Ishikawa (cell line): ENCODE results near the gene KRT84.

Experiments used
- CEBPB ChIP-seq: IDR thresholded peaks from 2 replicates; pipeline ENCODE4 v1.6.1; 2012
- CREB1 ChIP-seq: IDR thresholded peaks from 2 replicates; pipeline ENCODE4 v1.6.1; 2012; ENCODE audit warnings: low read depth
- EGR1 ChIP-seq: IDR thresholded peaks from 2 replicates; pipeline ENCODE4 v1.6.1; 2012
- EP300 ChIP-seq: IDR thresholded peaks from 2 replicates; pipeline ENCODE4 v1.6.1; 2012; ENCODE audit warnings: borderline replicate concordance
- FOXM1 ChIP-seq: IDR thresholded peaks from 2 replicates; pipeline ENCODE4 v1.6.1; 2012; ENCODE audit warnings: low read depth, borderline replicate concordance
- RAD21 ChIP-seq: IDR thresholded peaks from 2 replicates; pipeline ENCODE4 v1.6.1; 2012; ENCODE audit warnings: low read depth
- TAF1 ChIP-seq: IDR thresholded peaks from 2 replicates; pipeline ENCODE4 v1.6.1; 2012; ENCODE audit warnings: low read depth, mild to moderate bottlenecking
- TCF12 ChIP-seq: IDR thresholded peaks from 2 replicates; pipeline ENCODE4 v1.6.1; 2012; ENCODE audit warnings: low read depth
- TEAD4 ChIP-seq: IDR thresholded peaks from 2 replicates; pipeline ENCODE4 v1.6.1; 2012
- YY1 ChIP-seq: IDR thresholded peaks from 2 replicates; pipeline ENCODE4 v1.6.1; 2012; ENCODE audit warnings: low read depth
- ZBTB7A ChIP-seq: IDR thresholded peaks from 2 replicates; pipeline ENCODE4 v1.6.1; 2012; ENCODE audit warnings: low read depth
- TF ChIP-seq, protein P1 (sequence below): IDR thresholded peaks from 2 replicates; pipeline ENCODE4 v1.6.1; 2012
- TF ChIP-seq, protein P2 (sequence below): IDR thresholded peaks from 2 replicates; pipeline ENCODE4 v1.6.1; 2012; ENCODE audit warnings: low read depth, mild to moderate bottlenecking
- TF ChIP-seq, protein P3 (sequence below): IDR thresholded peaks from 2 replicates; pipeline ENCODE4 v1.6.1; 2012

KRT84 gene

DNA sequence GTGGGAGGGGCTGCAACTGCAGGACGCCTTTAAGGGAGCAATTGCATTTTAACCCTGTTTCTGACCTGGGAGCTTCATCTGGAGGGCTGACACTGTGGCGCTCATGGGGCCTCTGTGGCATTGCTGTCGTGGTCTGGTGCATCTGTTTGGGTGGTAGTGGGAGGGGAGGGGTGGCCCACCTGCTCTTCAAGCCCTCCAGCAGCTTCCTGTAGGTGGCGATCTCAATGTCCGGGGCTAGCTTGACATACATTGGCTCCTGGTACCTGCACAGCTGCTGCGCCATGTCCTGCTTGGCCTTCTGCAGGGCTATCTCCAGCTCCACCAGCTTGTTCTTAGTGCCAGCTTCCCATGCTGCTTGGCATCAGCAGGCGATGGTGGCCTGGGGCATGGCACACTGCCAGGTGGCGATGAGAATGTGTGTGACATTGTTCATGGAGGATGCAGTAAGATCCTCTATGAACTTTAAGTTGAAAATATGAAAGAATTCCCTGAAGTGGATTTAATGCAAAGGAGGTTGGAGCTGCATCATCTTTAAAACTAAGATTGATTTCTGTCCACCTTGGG lies 28.4 kb upstream of the KRT84 start:
- TF ChIP-seq CREB1 (no peak), ZBTB7A (0 out of 2 replicates have a peak, but pooled peaks have one; percentile 24)

DNA sequence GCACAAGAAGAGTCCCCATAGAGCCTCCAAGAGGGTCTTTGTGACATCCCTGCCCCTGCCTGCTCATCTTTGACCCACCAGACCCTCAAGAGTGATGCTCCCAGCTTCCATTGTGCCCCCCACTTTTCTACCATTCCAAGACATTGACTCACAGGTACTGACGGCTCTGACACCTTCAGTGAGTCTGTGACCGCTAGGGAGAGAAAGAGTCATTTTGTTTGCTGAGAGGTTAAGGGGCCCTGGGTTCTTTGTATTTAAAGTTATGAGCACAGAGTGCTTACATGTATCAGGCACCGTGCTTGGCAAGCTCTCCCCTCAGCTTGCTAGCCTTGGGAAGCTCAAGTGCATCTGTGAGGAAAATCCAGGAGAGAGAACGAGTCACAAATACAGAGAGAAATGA lies 27.8 kb upstream of the KRT84 start:
- TF ChIP-seq EGR1 (no peak), FOXM1 (no peak), TEAD4 (no peak), TCF12 (no peak), EP300 (no peak), TAF1 (no peak), CEBPB (no peak), CREB1 (no peak)
- TF ChIP-seq, protein P1, sequence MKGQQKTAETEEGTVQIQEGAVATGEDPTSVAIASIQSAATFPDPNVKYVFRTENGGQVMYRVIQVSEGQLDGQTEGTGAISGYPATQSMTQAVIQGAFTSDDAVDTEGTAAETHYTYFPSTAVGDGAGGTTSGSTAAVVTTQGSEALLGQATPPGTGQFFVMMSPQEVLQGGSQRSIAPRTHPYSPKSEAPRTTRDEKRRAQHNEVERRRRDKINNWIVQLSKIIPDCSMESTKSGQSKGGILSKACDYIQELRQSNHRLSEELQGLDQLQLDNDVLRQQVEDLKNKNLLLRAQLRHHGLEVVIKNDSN, result no peak
- TF ChIP-seq, protein P2, sequence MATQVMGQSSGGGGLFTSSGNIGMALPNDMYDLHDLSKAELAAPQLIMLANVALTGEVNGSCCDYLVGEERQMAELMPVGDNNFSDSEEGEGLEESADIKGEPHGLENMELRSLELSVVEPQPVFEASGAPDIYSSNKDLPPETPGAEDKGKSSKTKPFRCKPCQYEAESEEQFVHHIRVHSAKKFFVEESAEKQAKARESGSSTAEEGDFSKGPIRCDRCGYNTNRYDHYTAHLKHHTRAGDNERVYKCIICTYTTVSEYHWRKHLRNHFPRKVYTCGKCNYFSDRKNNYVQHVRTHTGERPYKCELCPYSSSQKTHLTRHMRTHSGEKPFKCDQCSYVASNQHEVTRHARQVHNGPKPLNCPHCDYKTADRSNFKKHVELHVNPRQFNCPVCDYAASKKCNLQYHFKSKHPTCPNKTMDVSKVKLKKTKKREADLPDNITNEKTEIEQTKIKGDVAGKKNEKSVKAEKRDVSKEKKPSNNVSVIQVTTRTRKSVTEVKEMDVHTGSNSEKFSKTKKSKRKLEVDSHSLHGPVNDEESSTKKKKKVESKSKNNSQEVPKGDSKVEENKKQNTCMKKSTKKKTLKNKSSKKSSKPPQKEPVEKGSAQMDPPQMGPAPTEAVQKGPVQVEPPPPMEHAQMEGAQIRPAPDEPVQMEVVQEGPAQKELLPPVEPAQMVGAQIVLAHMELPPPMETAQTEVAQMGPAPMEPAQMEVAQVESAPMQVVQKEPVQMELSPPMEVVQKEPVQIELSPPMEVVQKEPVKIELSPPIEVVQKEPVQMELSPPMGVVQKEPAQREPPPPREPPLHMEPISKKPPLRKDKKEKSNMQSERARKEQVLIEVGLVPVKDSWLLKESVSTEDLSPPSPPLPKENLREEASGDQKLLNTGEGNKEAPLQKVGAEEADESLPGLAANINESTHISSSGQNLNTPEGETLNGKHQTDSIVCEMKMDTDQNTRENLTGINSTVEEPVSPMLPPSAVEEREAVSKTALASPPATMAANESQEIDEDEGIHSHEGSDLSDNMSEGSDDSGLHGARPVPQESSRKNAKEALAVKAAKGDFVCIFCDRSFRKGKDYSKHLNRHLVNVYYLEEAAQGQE, result no peak
- TF ChIP-seq, protein P3, sequence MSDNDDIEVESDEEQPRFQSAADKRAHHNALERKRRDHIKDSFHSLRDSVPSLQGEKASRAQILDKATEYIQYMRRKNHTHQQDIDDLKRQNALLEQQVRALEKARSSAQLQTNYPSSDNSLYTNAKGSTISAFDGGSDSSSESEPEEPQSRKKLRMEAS, result no peak

DNA sequence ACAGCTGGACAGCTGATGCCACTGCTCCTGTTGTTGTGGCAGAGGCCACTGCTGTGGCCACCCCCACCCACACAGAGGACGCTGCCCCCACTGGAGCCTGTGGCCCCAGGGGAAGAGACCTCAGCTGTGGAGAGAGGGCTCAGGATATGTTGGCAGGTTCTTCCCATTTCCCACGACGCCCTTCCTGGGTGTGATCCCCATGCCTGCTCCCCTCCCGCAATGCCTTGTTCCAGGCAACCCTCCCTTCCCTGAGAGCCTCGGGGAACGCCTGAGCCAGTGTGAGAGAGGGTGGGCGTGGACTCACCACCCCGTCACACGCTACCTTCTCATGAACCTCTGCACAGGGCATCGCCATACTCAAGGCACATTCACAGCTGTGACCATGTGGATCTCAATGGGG lies 26.4 kb upstream of the KRT84 start:
- TF ChIP-seq, protein P1, result no peak
- no peak for TF ChIP-seq ZBTB7A

DNA sequence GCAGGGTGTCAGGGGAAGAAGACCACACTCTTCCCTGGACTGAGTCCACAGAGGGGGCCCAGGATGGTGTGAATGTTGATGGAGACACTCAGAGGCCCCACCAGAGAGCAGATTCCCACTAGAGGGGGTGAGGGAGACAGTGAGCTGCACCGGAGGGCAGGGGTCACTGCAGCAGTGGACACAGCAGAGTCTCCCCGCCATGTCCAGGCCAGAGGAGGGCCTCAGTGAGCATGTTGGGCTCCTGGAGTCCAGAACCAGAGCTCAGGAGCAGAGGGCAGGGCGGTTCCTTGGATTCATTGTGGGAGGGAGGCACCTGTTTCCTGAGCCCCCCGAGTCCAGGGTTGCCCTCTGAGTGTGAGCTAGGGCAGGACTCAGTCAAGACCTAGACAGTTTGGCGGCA lies 22.5 kb upstream of the KRT84 start:
- TF ChIP-seq YY1 (no peak), CEBPB (no peak), ZBTB7A (no peak), CREB1 (no peak), TAF1 (no peak), EGR1 (no peak), EP300 (no peak)
- TF ChIP-seq, protein P3, result no peak
- TF ChIP-seq, protein P2, result no peak

DNA sequence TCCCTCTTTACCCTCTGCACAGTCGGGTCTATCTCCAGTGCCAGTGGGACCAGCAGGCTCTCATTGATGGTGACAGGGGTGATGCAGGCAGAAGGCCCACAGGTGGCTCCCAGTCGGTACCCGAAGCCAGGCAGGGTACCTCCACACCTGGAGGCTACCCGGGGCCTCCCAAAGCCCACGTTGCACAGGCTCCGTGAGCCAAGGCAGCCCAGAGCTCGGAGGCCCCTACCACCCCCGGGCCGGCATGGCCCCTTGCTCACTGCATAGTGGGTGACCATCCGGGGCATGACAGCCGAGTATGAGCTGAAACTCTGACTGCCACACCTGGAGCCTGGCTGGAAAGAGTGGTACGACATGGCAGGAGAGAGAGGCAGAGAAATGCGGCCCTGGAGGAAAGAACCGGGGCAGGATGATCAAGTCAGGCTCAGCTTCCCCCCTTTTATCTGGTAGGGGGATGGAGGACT lies 20.5 kb upstream of the KRT84 start, which contains the start of gene KRT82:
KRT82 (minus strand) TSS at position 414 of the 464 bp plus-strand sequence; CDS start at position 356, 58 bp downstream.
- no peak for TF ChIP-seq FOXM1

DNA sequence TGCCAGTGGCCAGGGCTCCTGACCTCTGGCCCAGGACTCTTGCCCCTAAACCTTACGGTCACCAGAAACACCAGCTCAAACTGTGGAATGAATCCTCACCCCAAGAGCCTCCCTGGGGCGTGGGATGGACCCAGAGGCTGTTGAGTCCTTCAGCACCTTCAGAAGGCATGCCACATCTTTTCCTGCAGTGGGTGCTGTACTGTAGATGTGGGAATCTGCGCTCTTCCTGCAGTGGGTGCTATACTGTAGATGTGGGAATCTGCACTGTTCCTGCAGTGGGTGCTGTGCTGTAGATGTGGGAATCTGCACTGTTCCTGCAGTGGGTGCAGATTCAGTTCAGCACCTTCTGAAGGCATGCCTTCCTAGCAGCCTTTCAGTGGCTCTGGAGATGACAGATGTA lies 19.5 kb upstream of the KRT84 start:
- TF ChIP-seq RAD21 (peak; percentile 51), CEBPB (no peak), CREB1 (no peak)

DNA sequence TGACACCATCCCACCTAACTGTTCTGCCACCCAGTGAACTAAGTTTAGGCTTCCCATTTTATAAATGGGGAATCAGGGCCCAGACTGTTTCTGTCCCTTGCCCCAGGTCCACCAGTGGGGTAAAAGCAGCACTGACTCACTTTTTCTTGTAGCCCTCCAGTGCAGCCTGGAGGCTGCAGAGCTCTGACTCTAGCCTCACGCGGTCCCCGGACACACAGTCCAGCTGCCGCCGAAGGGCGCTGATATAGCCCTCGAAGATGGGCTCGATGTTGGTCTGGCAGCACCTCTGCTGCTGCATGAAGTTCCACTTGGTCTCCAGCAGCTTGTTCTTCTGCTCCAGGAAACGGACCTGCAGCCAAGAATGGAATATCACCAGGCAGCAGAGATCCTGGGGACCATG lies 18.1 kb upstream of the KRT84 start:
- TF ChIP-seq TEAD4 (no peak), FOXM1 (no peak), ZBTB7A (no peak), TCF12 (no peak), TAF1 (no peak)
- TF ChIP-seq, protein P1, result no peak
- TF ChIP-seq, protein P3, result no peak
